Esophagus squamous epithelium (tissue), 5 donors: ENCODE results near the gene NASP. TPM values are rescaled to one million over a fixed set of nuclear protein-coding genes. Genes with fewer than 3 reads are reported as not detected.

ENCODE experiments used
- DNase-seq: peaks from one replicate; lab custom pipeline; 2025; lab: John Stamatoyannopoulos, UW
- H3K27ac ChIP-seq, 4 donors: fragments of 200-600 bp; sonication (generic); one replicate each; pipeline ENCODE4 v1.5.1; 2016 to 2019; ENCODE audit warnings: mild to moderate bottlenecking in 1 of 4
- H3K27me3 ChIP-seq, 4 donors: fragments of 200-600 bp; sonication (generic); 1 replicate in 3 of 4; 2 replicates in 1 of 4; pipeline versions ENCODE4 v1.5.1 to v1.6.0; 2017 to 2021; ENCODE audit warnings: antibody characterized with exemption in 1 of 4
- H3K36me3 ChIP-seq, 3 donors: fragments of 200-600 bp; sonication (generic); one replicate each; pipeline ENCODE4 v1.5.1; 2016 to 2019
- H3K4me1 ChIP-seq, 3 donors: fragments of 200-600 bp; sonication (generic); one replicate each; pipeline ENCODE4 v1.5.1; 2017 to 2019
- H3K4me3 ChIP-seq, 4 donors: fragments of 200-600 bp; sonication (generic); 1 replicate in 3 of 4; 2 replicates in 1 of 4; pipeline ENCODE4 v1.5.1; 2016 to 2019; ENCODE audit warnings: mild to moderate bottlenecking in 2 of 4, moderate library complexity in 1 of 4
- H3K9me3 ChIP-seq, 3 donors: fragments of 200-600 bp; sonication (generic); one replicate each; pipeline ENCODE4 v1.5.1; 2016 to 2019
- CTCF ChIP-seq, 6 experiments: fragments of 450-650 bp in 4 of 6; fragments of 200-600 bp in 2 of 6; sonication (generic) in 2 of 6; IDR thresholded peaks; one replicate each; pipeline ENCODE4 v1.5.1; 2016 to 2019; ENCODE audit warnings: antibody characterized with exemption in 6 of 6, mild to moderate bottlenecking in 4 of 6, moderate library complexity in 4 of 6
- POLR2A ChIP-seq, 4 donors: fragments of 450-650 bp; IDR thresholded peaks; one replicate each; pipeline ENCODE4 v1.6.1; 2017; ENCODE audit warnings: antibody characterized with exemption in 4 of 4, mild to moderate bottlenecking in 4 of 4, moderate library complexity in 3 of 4
- WGBS, 2 donors: methylation state at CpG; one replicate each; pipeline ENCODE4 v1.1.5; 2018; 5-methylcytosine and 5-hydroxymethylcytosine counted together
- intact Hi-C: fragments of 100-400 bp; cut with DNase I; formaldehyde crosslinking; loops from one replicate; pipeline ENCODE4 v1.15.0; 2022
- total RNA-seq, 4 donors: library from RNA; depleted of rRNA; stranded (reverse); fragments of >200 nt; gene quantifications; one replicate each; pipeline ENCODE4 v1.1.0, GENCODE V29; 2016
- donor health status: DM: yes; HTN: yes; CAD: no.

The NASP gene
- total RNA-seq, 4 donors from 2014 or later = 40.0 to 71.7 (median 63.4) TPM

- intact Hi-C loops = no loop called here
Measured at GRCh38 chr1:45584351-45585109, 689 bp downstream of the NASP start.

GRCh38 chr1:45585110-45585426, 1.2 kb downstream of the NASP start:
- H3K9me3 ChIP-seq = no peaks in the 10 kb centered on the region
- peak overlapping the region; percentile 81 to 98 (median 90) for H3K4me3 ChIP-seq
- no peaks in the 10 kb centered on the region for H3K36me3 ChIP-seq
- no peak for DNase-seq
- TF ChIP-seq CTCF (IDR thresholded peaks at IDR 0.05) = no peak
- no peak for TF ChIP-seq POLR2A (IDR thresholded peaks at IDR 0.05)
- intact Hi-C loops = no loop called here
- H3K4me1 ChIP-seq = peaks cover 21 to 52% (median 21%) of the 10 kb centered on the region in 3 donors
- H3K27ac ChIP-seq = peak overlapping the region; percentile 90 to 98 (median 95)
- 2 to 3% methylated on average over 5 of the region's 5 CpGs for WGBS, 2 donors
- H3K27me3 ChIP-seq = no peaks in the 10 kb centered on the region

More at GRCh38 chr1:45584351-45585109, 689 bp downstream of the NASP start:
- DNase-seq = peak; percentile 49
- no peak for TF ChIP-seq CTCF (IDR thresholded peaks at IDR 0.05)
- TF ChIP-seq POLR2A (IDR thresholded peaks at IDR 0.05) = peak in 1 of 4 donors; percentile 27
- H3K9me3 ChIP-seq = no peaks in the 10 kb centered on the region
- H3K27ac ChIP-seq = peak overlapping the region; percentile 90 to 98 (median 95)
- peaks cover 17 to 47% (median 21%) of the 10 kb centered on the region in 3 donors for H3K4me1 ChIP-seq
- H3K27me3 ChIP-seq = no peaks in the 10 kb centered on the region
- no peaks in the 10 kb centered on the region for H3K36me3 ChIP-seq
- H3K4me3 ChIP-seq = peak overlapping the region; percentile 81 to 98 (median 90)
- 0 to 4% methylated on average over 6 to 16 of the region's 59 CpGs for WGBS, 2 donors

- H3K4me3 ChIP-seq = peak overlapping the region; percentile 81 to 98 (median 90)
- peaks cover 21 to 57% (median 21%) of the 10 kb centered on the region in 3 donors for H3K4me1 ChIP-seq
- 7 to 27% methylated on average over 6 to 7 of the region's 7 CpGs for WGBS, 2 donors
- H3K9me3 ChIP-seq = no peaks in the 10 kb centered on the region
- no peak for DNase-seq
- H3K27ac ChIP-seq = peak overlapping the region in 3 of 4 donors; percentile 2 to 97 (median 93)
- intact Hi-C loops = no loop called here
- no peaks in the 10 kb centered on the region for H3K27me3 ChIP-seq
- H3K36me3 ChIP-seq = no peaks in the 10 kb centered on the region
- TF ChIP-seq POLR2A (IDR thresholded peaks at IDR 0.05) (no peak), CTCF (IDR thresholded peaks at IDR 0.05) (no peak)
Measured at GRCh38 chr1:45585496-45586075, 1.7 kb downstream of the NASP start.

- H3K9me3 ChIP-seq = no peaks in the 10 kb centered on the region
- intact Hi-C loops = no loop called here
- TF ChIP-seq POLR2A (IDR thresholded peaks at IDR 0.05) = no peak
- TF ChIP-seq CTCF (IDR thresholded peaks at IDR 0.05) = no peak
- 44 to 46% methylated on average over 4 of the region's 4 CpGs for WGBS, 2 donors
- H3K4me1 ChIP-seq = peaks cover 21 to 61% (median 21%) of the 10 kb centered on the region in 3 donors
- peak overlapping the region in 2 of 4 donors; percentile 83 to 97 for H3K4me3 ChIP-seq
- no peak for DNase-seq
- no peaks in the 10 kb centered on the region for H3K27me3 ChIP-seq
- H3K36me3 ChIP-seq = peaks cover 0 to 8% (median 0%) of the 10 kb centered on the region in 3 donors
- peak overlapping the region in 1 of 4 donors; percentile 23 for H3K27ac ChIP-seq
Measured at GRCh38 chr1:45586769-45587168, 2.9 kb downstream of the NASP start.

GRCh38 chr1:45589861-45590260, 6.0 kb downstream of the NASP start:
- Histone ChIP-seq H3K27ac (no peak overlapping the region), H3K4me1 (peaks cover 16 to 51% (median 19%) of the 10 kb centered on the region in 3 donors), H3K9me3 (no peaks in the 10 kb centered on the region), H3K4me3 (peak overlapping the region in 2 of 4 donors; percentile 11 to 31), H3K36me3 (peaks cover 0 to 39% (median 0%) of the 10 kb centered on the region in 3 donors), H3K27me3 (no peaks in the 10 kb centered on the region)
- no peak for DNase-seq
- intact Hi-C loops = no loop called here
- 0 to 33% methylated on average over 1 of the region's 1 CpG for WGBS, 2 donors
- TF ChIP-seq CTCF (IDR thresholded peaks at IDR 0.05) = no peak
- no peak for TF ChIP-seq POLR2A (IDR thresholded peaks at IDR 0.05)
